Tongue (tissue), 2 donors: ENCODE results near the gene ENKUR. TPM values are rescaled to one million over a fixed set of nuclear protein-coding genes. Genes with fewer than 3 reads are reported as not detected.
"Not testable (repeated sequence)": the region's sequence is repeated elsewhere in the genome, so short reads cannot be mapped to it uniquely, and the experiment has no call there.

Experiments
- DNase-seq: peaks from one replicate; pipeline ENCODE4 v3.0.0-alpha.2; 2015
- total RNA-seq: library from RNA; depleted of rRNA; stranded (reverse); fragments of >200 nt; gene quantifications from one replicate; pipeline ENCODE4 v1.2.3, GENCODE V29; 2014

The ENKUR gene
- total RNA-seq, 1 donor from 2014 or later: 0.21 TPM

GRCh38 chr10:24971374-24971773 lies 44.6 kb downstream of the ENKUR start:
- no peak for DNase-seq

- DNase-seq: peak; percentile 66
Measured at GRCh38 chr10:24969841-24970281, 46.1 kb downstream of the ENKUR start.

- DNase-seq: not testable (repeated sequence)
Measured at GRCh38 chr10:24968951-24969350, 47.0 kb downstream of the ENKUR start.

GRCh38 chr10:24968349-24968748 lies 47.6 kb downstream of the ENKUR start:
- no peak for DNase-seq

GRCh38 chr10:24966962-24967481 lies 48.9 kb downstream of the ENKUR start:
- no peak for DNase-seq

- no peak for DNase-seq
Measured at GRCh38 chr10:24965051-24965450, 50.9 kb downstream of the ENKUR start.

- no peak for DNase-seq
Measured at GRCh38 chr10:24963521-24964041, 52.4 kb downstream of the ENKUR start.

GRCh38 chr10:24962995-24963394 lies 53.0 kb downstream of the ENKUR start:
- no peak for DNase-seq

GRCh38 chr10:24961582-24961981 lies 54.4 kb downstream of the ENKUR start:
- DNase-seq: no peak

- no peak for DNase-seq
Measured at GRCh38 chr10:24959382-24959730, 56.6 kb downstream of the ENKUR start.

GRCh38 chr10:24958721-24959381 lies 57.1 kb downstream of the ENKUR start:
- DNase-seq: peak; percentile 84

- peak; percentile 76 for DNase-seq
Measured at GRCh38 chr10:24958091-24958720, 57.8 kb downstream of the ENKUR start.

- DNase-seq: peak; percentile 31
Measured at GRCh38 chr10:24957624-24958051, 58.3 kb downstream of the ENKUR start.

GRCh38 chr10:24953675-24954074 lies 62.3 kb downstream of the ENKUR start:
- DNase-seq: no peak

GRCh38 chr10:24952707-24953645 lies 63.0 kb downstream of the ENKUR start:
- DNase-seq: peak; percentile 83

GRCh38 chr10:24952143-24952706 lies 63.7 kb downstream of the ENKUR start, which contains the start of gene PRTFDC1:
TSS of gene PRTFDC1 (minus strand) at chr10:24952606. CDS start at chr10:24952575, 31 bp downstream.
- peak; percentile 76 for DNase-seq

GRCh38 chr10:24951201-24952142 lies 64.5 kb downstream of the ENKUR start:
- DNase-seq: peak; percentile 60

- DNase-seq: no peak
Measured at GRCh38 chr10:24950439-24950838, 65.5 kb downstream of the ENKUR start.

GRCh38 chr10:24949616-24950015 lies 66.3 kb downstream of the ENKUR start:
- no peak for DNase-seq

GRCh38 chr10:24947304-24948097 lies 68.5 kb downstream of the ENKUR start:
- peak; percentile 17 for DNase-seq
